Measurements from ENCODE around the gene TMEFF2.

DNA sequence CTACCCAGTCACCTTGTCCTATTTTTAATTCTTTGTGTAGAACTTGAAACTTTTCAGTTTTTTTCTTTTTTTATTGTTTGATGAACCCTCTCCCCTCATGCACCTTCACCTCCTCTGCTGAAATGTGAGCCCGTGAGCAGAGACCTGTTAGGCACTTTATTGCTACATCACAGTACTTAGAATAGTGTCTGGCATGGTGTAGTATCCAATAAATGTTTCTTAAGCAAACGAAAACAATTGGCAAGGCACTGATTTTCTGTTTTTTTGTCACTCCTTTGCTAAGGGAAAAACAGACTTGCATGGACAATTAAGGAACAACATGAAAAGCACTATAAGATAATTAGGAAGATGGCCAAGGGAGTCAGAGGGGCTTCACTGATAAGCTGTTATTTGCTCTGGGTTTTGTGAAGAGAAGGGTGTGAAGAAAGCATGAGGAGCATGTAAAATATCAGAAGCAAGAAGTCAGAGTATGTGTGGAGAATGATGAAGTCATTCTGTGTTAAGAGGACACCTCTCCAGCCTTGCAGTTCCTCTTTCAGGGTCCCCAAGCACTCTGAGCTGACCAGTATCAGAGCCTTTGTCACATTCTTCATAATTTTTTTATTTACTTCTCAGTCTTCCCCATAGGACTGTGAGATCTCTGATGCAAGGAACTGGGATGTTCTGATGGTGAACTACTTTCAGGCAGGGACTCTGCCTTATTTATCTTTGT, 248.1 kb downstream of the TMEFF2 start:
- no peak for TF ChIP-seq FOXP2 (optimal IDR thresholded peaks at IDR 0.05; ENCODE audit: borderline replicate concordance, extremely low read depth, extremely low read length, insufficient read depth)
- TF ChIP-seq, protein P1, sequence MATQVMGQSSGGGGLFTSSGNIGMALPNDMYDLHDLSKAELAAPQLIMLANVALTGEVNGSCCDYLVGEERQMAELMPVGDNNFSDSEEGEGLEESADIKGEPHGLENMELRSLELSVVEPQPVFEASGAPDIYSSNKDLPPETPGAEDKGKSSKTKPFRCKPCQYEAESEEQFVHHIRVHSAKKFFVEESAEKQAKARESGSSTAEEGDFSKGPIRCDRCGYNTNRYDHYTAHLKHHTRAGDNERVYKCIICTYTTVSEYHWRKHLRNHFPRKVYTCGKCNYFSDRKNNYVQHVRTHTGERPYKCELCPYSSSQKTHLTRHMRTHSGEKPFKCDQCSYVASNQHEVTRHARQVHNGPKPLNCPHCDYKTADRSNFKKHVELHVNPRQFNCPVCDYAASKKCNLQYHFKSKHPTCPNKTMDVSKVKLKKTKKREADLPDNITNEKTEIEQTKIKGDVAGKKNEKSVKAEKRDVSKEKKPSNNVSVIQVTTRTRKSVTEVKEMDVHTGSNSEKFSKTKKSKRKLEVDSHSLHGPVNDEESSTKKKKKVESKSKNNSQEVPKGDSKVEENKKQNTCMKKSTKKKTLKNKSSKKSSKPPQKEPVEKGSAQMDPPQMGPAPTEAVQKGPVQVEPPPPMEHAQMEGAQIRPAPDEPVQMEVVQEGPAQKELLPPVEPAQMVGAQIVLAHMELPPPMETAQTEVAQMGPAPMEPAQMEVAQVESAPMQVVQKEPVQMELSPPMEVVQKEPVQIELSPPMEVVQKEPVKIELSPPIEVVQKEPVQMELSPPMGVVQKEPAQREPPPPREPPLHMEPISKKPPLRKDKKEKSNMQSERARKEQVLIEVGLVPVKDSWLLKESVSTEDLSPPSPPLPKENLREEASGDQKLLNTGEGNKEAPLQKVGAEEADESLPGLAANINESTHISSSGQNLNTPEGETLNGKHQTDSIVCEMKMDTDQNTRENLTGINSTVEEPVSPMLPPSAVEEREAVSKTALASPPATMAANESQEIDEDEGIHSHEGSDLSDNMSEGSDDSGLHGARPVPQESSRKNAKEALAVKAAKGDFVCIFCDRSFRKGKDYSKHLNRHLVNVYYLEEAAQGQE (IDR thresholded peaks at IDR 0.05; ENCODE audit: insufficient read depth in 1 of 2, low read depth in 2 of 2, low read length in 2 of 2): no peak
- TF ChIP-seq POLR2AphosphoS5 (IDR thresholded peaks at IDR 0.05; ENCODE audit: low read depth, low read length): no peak
- TF ChIP-seq TAF1 (IDR thresholded peaks at IDR 0.05; ENCODE audit: borderline replicate concordance, insufficient read depth, low read length): no peak

All from PFSK-1 (cell line).